Uterus (tissue), 4 donors: ENCODE measurements around the gene SH2D1A. TPM values are rescaled to one million over a fixed set of nuclear protein-coding genes. Genes with fewer than 3 reads are reported as not detected.

ENCODE experiments used
- DNase-seq, 2 donors: peaks; one replicate each; pipeline ENCODE4 v3.0.0-alpha.2; 2019 to 2020
- H3K27ac ChIP-seq, 2 donors: fragments of 200-600 bp; sonication (generic); 1 replicate in 1 of 2; 2 replicates in 1 of 2; pipeline ENCODE4 v1.5.1; 2016 to 2018
- H3K27me3 ChIP-seq, 2 donors: fragments of 200-600 bp; sonication (generic); one replicate each; pipeline ENCODE4 v1.5.1; 2018 to 2019; ENCODE audit warnings: control low read depth in 1 of 2
- H3K36me3 ChIP-seq, 2 donors: fragments of 200-600 bp; sonication (generic); one replicate each; pipeline ENCODE4 v1.5.1; 2019; ENCODE audit warnings: control low read depth in 1 of 2
- H3K4me1 ChIP-seq, 2 donors: fragments of 200-600 bp; sonication (generic); one replicate each; pipeline ENCODE4 v1.5.1; 2018 to 2019; ENCODE audit warnings: control low read depth in 1 of 2
- H3K4me3 ChIP-seq, 2 donors: fragments of 200-600 bp; sonication (generic); 1 replicate in 1 of 2; 2 replicates in 1 of 2; pipeline ENCODE4 v1.5.1; 2018 to 2019; ENCODE audit warnings: mild to moderate bottlenecking in 1 of 2
- H3K9me3 ChIP-seq, 2 donors: fragments of 200-600 bp; sonication (generic); one replicate each; pipeline ENCODE4 v1.5.1; 2019; ENCODE audit warnings: control low read depth in 1 of 2
- POLR2A ChIP-seq, 2 donors: fragments of 450-650 bp; IDR thresholded peaks; one replicate each; pipeline ENCODE4 v1.6.1; 2016; ENCODE audit warnings: antibody characterized with exemption in 2 of 2, mild to moderate bottlenecking in 1 of 2, moderate library complexity in 1 of 2
- intact Hi-C: fragments of 100-400 bp; cut with DNase I; formaldehyde crosslinking; loops from one replicate; pipeline ENCODE4 v1.15.1; 2023; ENCODE audit warnings: low total_unique reads
- total RNA-seq, 4 donors: library from RNA; depleted of rRNA in 3 of 4; stranded (reverse); fragments of >200 nt in 3 of 4; gene quantifications; one replicate each; pipeline versions ENCODE4 v1.1.0 to v1.2.4, GENCODE V29; 2014 to 2023
- TF ChIP-seq, protein P1 (sequence below), 4 experiments: fragments of 200-600 bp in 2 of 4; fragments of 450-650 bp in 2 of 4; sonication (generic) in 2 of 4; IDR thresholded peaks; one replicate each; pipeline ENCODE4 v1.5.1; 2016 to 2019; ENCODE audit warnings: antibody characterized with exemption in 4 of 4, mild to moderate bottlenecking in 2 of 4, moderate library complexity in 1 of 4
- donor health status: DM: yes; HTN: yes; CAD: no.

SH2D1A gene
- total RNA-seq, 4 donors from 2014 or later, result 0.43 to 2.4 (median 0.76) TPM; not detected in 1

- intact Hi-C loops, result no loop called here
- Histone ChIP-seq H3K27ac (no peak overlapping the region), H3K27me3 (no peaks in the 10 kb centered on the region), H3K4me3 (no peak overlapping the region), H3K36me3 (no peaks in the 10 kb centered on the region), H3K9me3 (no peaks in the 10 kb centered on the region), H3K4me1 (no peaks in the 10 kb centered on the region)
- no peak for DNase-seq
- TF ChIP-seq, protein P1, sequence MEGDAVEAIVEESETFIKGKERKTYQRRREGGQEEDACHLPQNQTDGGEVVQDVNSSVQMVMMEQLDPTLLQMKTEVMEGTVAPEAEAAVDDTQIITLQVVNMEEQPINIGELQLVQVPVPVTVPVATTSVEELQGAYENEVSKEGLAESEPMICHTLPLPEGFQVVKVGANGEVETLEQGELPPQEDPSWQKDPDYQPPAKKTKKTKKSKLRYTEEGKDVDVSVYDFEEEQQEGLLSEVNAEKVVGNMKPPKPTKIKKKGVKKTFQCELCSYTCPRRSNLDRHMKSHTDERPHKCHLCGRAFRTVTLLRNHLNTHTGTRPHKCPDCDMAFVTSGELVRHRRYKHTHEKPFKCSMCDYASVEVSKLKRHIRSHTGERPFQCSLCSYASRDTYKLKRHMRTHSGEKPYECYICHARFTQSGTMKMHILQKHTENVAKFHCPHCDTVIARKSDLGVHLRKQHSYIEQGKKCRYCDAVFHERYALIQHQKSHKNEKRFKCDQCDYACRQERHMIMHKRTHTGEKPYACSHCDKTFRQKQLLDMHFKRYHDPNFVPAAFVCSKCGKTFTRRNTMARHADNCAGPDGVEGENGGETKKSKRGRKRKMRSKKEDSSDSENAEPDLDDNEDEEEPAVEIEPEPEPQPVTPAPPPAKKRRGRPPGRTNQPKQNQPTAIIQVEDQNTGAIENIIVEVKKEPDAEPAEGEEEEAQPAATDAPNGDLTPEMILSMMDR (IDR thresholded peaks at IDR 0.05), result no peak
- no peak for TF ChIP-seq POLR2A (IDR thresholded peaks at IDR 0.05)
These were observed 8.4 kb upstream of the SH2D1A start for GRCh38 chrX:124337916-124338315.

- H3K4me3 ChIP-seq, result no peak overlapping the region
- TF ChIP-seq, protein P1 (IDR thresholded peaks at IDR 0.05), result no peak
- TF ChIP-seq POLR2A (IDR thresholded peaks at IDR 0.05), result no peak
- no peaks in the 10 kb centered on the region for H3K9me3 ChIP-seq
- no peak overlapping the region for H3K27ac ChIP-seq
- no peaks in the 10 kb centered on the region for H3K4me1 ChIP-seq
- no peaks in the 10 kb centered on the region for H3K27me3 ChIP-seq
- no peaks in the 10 kb centered on the region for H3K36me3 ChIP-seq
- no peak for DNase-seq
- intact Hi-C loops, result no loop called here
These were observed 7.4 kb upstream of the SH2D1A start for GRCh38 chrX:124338733-124339514.

DNA sequence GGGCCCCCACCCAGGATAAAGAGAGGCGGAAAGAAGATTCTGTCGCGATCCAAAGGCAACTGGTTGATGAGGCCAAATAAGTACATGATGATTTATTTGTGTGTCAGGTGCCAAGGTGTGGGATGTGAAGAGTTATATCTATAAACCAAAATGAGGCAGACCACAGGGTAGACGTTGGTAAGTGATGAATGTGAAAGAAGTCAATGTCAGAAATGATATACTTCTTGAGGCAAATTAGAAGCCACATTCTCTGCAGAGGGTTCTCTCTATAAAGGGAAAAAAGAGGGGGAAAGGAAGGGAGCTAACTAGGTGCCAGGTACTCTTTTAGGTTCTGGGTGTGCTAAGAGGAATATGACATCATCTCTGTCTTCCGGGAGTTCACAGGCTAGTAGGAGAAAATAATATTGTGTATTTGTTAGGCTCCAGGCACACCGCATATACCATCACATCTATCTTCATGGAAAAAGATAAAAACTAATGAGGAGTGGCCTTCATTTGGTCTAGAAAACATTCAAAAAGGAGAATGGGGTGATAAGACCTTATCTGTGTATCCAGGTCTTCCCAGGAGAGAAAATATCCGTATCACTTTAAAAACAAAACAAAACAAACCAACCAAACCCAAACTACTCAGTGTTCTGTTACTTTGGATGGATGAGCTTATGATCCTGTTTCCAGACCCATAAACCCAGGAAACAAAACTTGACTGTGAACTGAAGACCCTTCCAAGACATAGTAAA lies 4.8 kb upstream of the SH2D1A start:
- no peak for DNase-seq
- no peaks in the 10 kb centered on the region for H3K27me3 ChIP-seq
- no peak for TF ChIP-seq POLR2A (IDR thresholded peaks at IDR 0.05)
- TF ChIP-seq, protein P1 (IDR thresholded peaks at IDR 0.05), result no peak
- H3K4me1 ChIP-seq, result no peaks in the 10 kb centered on the region
- H3K4me3 ChIP-seq, result no peak overlapping the region
- H3K27ac ChIP-seq, result no peak overlapping the region
- H3K9me3 ChIP-seq, result no peaks in the 10 kb centered on the region
- intact Hi-C loops, result no loop called here
- H3K36me3 ChIP-seq, result no peaks in the 10 kb centered on the region

DNA sequence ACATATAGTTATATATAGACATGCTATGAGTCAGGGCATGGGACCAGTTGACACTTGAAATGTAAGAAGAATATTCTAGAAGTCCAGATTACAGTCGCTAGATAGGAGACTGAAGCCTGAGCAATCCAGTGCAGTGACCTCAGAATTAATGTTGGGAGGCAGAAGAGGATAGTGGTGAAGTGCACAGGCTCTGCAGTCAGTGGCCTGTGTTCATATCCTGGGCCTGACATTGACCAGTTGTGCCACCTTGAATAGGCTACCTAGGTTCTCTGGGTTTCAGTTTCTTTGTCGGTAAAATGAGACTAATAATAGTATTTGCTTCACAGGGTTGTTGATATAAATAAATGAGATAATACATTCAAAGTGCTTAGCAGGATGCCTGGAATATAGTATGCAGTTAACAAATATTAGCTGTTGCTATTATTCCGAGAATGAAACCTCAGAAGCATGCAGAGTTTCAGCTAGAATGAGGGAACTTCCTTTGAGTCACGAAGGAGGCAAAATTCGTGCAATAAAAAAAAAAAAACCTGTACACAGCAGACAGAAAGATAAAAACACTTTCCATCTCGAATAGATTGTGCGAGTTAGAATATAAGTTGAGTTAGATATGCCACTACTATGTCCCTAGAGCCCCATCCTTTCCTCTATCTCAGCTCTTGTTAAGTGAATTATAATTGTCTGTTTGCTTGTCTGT lies 4.0 kb upstream of the SH2D1A start:
- no peak for DNase-seq
- no peaks in the 10 kb centered on the region for H3K4me1 ChIP-seq
- no peak overlapping the region for H3K4me3 ChIP-seq
- no peaks in the 10 kb centered on the region for H3K36me3 ChIP-seq
- TF ChIP-seq, protein P1 (IDR thresholded peaks at IDR 0.05), result no peak
- no peak for TF ChIP-seq POLR2A (IDR thresholded peaks at IDR 0.05)
- intact Hi-C loops, result no loop called here
- no peaks in the 10 kb centered on the region for H3K27me3 ChIP-seq
- H3K27ac ChIP-seq, result no peak overlapping the region
- no peaks in the 10 kb centered on the region for H3K9me3 ChIP-seq
